ENCODE data around the gene SOST. TPM values are rescaled to one million over a fixed set of nuclear protein-coding genes. Genes with fewer than 3 reads are reported as not detected.

Gene SOST
- total RNA-seq, 4 donors from 2014 or later: not detected

- in situ Hi-C loops (cut with MboI; ENCODE audit: low pct_ligation_motif_present in 1 of 4, low pct_unique_long_range_greater_than_20kb in 1 of 4, low sequenced_read_pairs in 3 of 4): no loop called here
- no peak for DNase-seq
- H3K4me1 ChIP-seq: peaks cover 11 to 23% (median 19%) of the 10 kb centered on the region in 4 donors
- H3K9me3 ChIP-seq: no peaks in the 10 kb centered on the region
- peaks cover 0 to 3% (median 0%) of the 10 kb centered on the region in 4 donors for H3K36me3 ChIP-seq
- 8% methylated on average over 26 of the region's 26 CpGs; no CpG with 5 or more reads in 1 of the 2 donors for WGBS, 2 donors (ENCODE audit: low coverage in 1 of 2)
- TF ChIP-seq, protein P1, sequence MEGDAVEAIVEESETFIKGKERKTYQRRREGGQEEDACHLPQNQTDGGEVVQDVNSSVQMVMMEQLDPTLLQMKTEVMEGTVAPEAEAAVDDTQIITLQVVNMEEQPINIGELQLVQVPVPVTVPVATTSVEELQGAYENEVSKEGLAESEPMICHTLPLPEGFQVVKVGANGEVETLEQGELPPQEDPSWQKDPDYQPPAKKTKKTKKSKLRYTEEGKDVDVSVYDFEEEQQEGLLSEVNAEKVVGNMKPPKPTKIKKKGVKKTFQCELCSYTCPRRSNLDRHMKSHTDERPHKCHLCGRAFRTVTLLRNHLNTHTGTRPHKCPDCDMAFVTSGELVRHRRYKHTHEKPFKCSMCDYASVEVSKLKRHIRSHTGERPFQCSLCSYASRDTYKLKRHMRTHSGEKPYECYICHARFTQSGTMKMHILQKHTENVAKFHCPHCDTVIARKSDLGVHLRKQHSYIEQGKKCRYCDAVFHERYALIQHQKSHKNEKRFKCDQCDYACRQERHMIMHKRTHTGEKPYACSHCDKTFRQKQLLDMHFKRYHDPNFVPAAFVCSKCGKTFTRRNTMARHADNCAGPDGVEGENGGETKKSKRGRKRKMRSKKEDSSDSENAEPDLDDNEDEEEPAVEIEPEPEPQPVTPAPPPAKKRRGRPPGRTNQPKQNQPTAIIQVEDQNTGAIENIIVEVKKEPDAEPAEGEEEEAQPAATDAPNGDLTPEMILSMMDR (IDR thresholded peaks at IDR 0.05): peak in 2 of 5 experiments; percentile 3 to 12
- no peak for TF ChIP-seq POLR2AphosphoS5 (IDR thresholded peaks at IDR 0.05)
- peaks cover 19% of the 10 kb centered on the region for H3K27me3 ChIP-seq
- H3K27ac ChIP-seq: peak overlapping the region; percentile 96 to 100 (median 100)
- intact Hi-C loops (cut with DNase I; ENCODE audit: low total_unique reads): loop anchor here (10.0 kb wide), 1 partner anchor 55 kb away; the partner anchor contains the start of gene MPP3
- H3K4me3 ChIP-seq: peak overlapping the region; percentile 44 to 99 (median 88)
Observed at GRCh38 chr17:43779145-43780125, 20.8 kb upstream of the SOST start.

DNA sequence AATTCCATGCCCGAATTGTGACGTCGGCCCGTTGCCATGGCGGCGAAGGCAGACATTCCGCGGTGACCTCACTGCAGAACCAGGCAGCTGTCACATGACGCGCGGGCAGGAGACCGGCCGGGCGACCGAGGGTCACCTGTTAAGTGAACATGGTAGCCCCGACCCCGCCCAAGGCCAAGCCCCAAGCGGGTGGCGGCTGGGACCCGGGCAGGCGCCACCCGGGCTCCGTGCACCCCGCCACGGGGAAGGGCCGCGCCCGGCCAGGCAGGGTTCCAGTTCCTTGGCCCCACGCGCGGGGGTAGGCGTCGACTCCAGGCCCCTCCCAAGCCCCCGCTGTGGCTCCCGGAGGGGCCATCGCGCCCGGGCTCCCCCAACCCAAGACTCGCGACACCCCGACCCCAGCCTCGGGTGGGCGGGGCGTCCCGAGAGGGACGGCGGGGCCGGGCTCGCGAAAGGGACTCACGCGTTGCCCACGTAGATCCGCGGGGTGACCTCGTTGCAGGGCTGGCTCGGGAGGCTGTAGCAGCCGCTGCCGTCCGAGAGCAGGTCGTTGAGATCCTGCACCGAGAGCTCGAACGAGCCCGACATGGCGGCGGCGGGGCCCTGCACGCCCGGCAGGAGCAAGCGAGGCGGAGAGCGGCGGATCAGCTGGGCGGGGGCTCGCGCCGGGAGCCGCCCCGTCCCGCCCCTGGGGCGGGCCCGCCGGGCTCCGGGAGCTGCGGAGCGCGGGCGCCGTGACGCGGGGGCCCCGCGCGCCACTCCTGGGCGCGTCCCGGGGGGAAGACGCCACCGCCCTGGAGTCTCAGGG, 19.9 kb upstream of the SOST start, which contains the start of gene DUSP3:
Gene DUSP3 (minus strand): TSS at position 641 of the 808 bp plus-strand sequence. CDS start 53 bp downstream, at position 588.
- Histone ChIP-seq H3K4me3 (peak within 1 kb of the TSS; percentile 79 to 99 (median 88)), H3K27me3 (peaks cover 15% of the 10 kb centered on the region), H3K36me3 (peaks cover 0 to 6% (median 1%) of the 10 kb centered on the region in 4 donors), H3K27ac (peak within 1 kb of the TSS; percentile 96 to 100 (median 100)), H3K9me3 (no peaks in the 10 kb centered on the region), H3K4me1 (peaks cover 11 to 23% (median 19%) of the 10 kb centered on the region in 4 donors)
- peak; percentile 96 for DNase-seq
- in situ Hi-C loops (cut with MboI; ENCODE audit: low pct_ligation_motif_present in 1 of 4, low pct_unique_long_range_greater_than_20kb in 1 of 4, low sequenced_read_pairs in 3 of 4): no loop called here
- TF ChIP-seq, protein P1 (IDR thresholded peaks at IDR 0.05): peak in 1 of 5 experiments; percentile 24
- TF ChIP-seq POLR2A (IDR thresholded peaks at IDR 0.05) (peak; percentile 89), EP300 (IDR thresholded peaks at IDR 0.05; ENCODE audit: low read depth) (peak; percentile 56), POLR2AphosphoS5 (IDR thresholded peaks at IDR 0.05) (peak; percentile 90 to 95 (median 93))
- intact Hi-C loops (cut with DNase I; ENCODE audit: low total_unique reads): no loop called here
- 0% methylated on average over 56 of the region's 100 CpGs; no CpG with 5 or more reads in 1 of the 2 donors for WGBS, 2 donors (ENCODE audit: low coverage in 1 of 2)

DNA sequence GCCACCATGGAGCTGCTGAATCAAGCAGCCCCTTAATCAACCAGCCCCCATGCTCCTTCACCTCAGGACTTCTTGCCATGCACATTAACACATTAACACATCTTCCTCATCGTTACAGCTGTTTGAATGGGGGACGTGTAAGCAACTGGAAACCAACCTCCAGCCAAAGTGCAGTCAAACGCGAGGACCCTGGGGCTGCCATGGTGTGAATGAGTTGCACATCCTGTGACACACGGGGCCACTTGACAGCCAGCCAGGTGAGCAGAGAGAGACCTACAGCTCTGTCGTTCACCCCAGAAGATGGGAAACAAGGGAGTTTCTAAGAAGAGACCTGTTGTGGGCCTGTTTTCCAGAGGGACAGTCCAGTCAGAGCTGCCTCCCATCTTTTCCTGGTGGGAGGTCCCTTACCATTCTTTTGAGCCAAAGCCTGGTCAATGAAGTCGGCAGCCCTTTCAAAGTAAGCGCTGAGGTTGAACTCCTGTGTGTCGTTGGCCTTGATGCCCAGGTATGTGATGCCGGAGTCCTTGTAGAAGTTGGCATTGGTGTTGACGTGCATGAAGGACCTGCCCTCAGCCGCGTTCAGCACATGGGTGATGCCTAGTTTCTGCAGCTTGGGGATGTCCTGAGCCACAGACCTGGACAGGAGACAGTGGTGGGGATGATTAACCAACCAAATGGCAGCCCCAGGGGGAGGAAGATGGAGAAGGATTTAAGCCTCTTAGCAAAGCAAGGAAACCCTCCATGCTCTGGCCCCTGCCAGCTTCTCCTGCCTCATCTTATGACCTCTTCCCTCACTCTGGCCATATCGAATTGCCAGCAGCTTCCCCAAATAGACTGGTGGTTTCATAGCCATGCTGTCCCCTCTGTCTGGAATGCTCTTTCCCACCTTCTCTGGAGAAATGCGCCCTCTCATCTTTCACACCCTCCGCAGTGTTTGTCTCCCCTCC, 16.0 kb upstream of the SOST start:
- Histone ChIP-seq H3K4me1 (peaks cover 11 to 31% (median 20%) of the 10 kb centered on the region in 4 donors), H3K36me3 (peaks cover 0 to 23% (median 7%) of the 10 kb centered on the region in 4 donors), H3K27me3 (no peaks in the 10 kb centered on the region), H3K9me3 (no peaks in the 10 kb centered on the region), H3K4me3 (no peak overlapping the region), H3K27ac (no peak overlapping the region)
- in situ Hi-C loops (cut with MboI; ENCODE audit: low pct_ligation_motif_present in 1 of 4, low pct_unique_long_range_greater_than_20kb in 1 of 4, low sequenced_read_pairs in 3 of 4): no loop called here
- no peak for DNase-seq
- intact Hi-C loops (cut with DNase I; ENCODE audit: low total_unique reads): no loop called here
- WGBS, 2 donors (ENCODE audit: low coverage in 1 of 2): 91 to 92% methylated on average over 2 to 16 of the region's 16 CpGs
- TF ChIP-seq POLR2A (IDR thresholded peaks at IDR 0.05) (no peak), POLR2AphosphoS5 (IDR thresholded peaks at IDR 0.05) (no peak)
- TF ChIP-seq, protein P1 (IDR thresholded peaks at IDR 0.05): no peak
